Right lobe of liver (tissue), 5 donors: Measurements from ENCODE around the gene TK2. TPM values are rescaled to one million over a fixed set of nuclear protein-coding genes. Genes with fewer than 3 reads are reported as not detected.

ENCODE experiments used
- small RNA-seq, 2 experiments: library from RNA; depleted of rRNA; stranded (forward); fragments of <200 nt; gene quantifications; one replicate each; pipeline ENCODE3, GENCODE V24; 2016
- total RNA-seq, 6 experiments: library from RNA; depleted of rRNA in 2 of 6; stranded (reverse); fragments of >200 nt in 2 of 6; fragmentation: NEBNext Ultra II Directional in 3 of 6; extraction: Animal tissue kit (Norgen Biotek cat#: 25700) in 3 of 6; gene quantifications; one replicate each; pipeline versions ENCODE4 v1.1.0 to v1.2.4, GENCODE V29; 2016 to 2023
- donor health status: DM: no; HTN: no; CAD: no.
- donor health status: DM: no; HTN: no; CAD: no.
- donor health status: DM: no; HTN: yes; CAD: no.
- donor health status: DM: no; HTN: yes; CAD: no.

Gene TK2
- total RNA-seq, 6 experiments from 2014 or later = 25.8 to 41.7 (median 33.6) TPM

Small RNAs within 50 kb of the gene (small RNA-seq; reads per million reads assigned to genes)
- 0 reads per million in 2 experiments for gene CKLF-CMTM1

Other genes with a start within 250 kb of the TK2 start
- gene CDH5, start 183.4 kb downstream of the TK2 start, total RNA-seq = 10 to 100 TPM in 5 of 6 experiments, 1 to 10 TPM in 1; 9.0 to 25.7 (median 15.4) TPM
- gene BEAN1, start 122.8 kb downstream of the TK2 start, total RNA-seq = under 1 TPM in 3 of 6 experiments, not detected in 3; 0.09 to 0.26 (median 0.10) TPM
- gene CKLF, start 2.5 kb upstream of the TK2 start, total RNA-seq = 10 to 100 TPM in 4 of 6 experiments, 1 to 10 TPM in 2; 8.4 to 30.5 (median 14.0) TPM
- 1 to 10 TPM in 2 of 6 experiments, under 1 TPM in 3, not detected in 1; 0.69 to 1.6 (median 0.90) TPM for gene CMTM1, start 16.3 kb upstream of the TK2 start, total RNA-seq
- under 1 TPM in 3 of 6 experiments, not detected in 3; 0.44 to 0.83 (median 0.55) TPM for gene CMTM2, start 29.3 kb upstream of the TK2 start, total RNA-seq
- 1 to 10 TPM; 1.6 to 9.6 (median 5.4) TPM for gene CMTM3, start 54.6 kb upstream of the TK2 start, total RNA-seq
- gene CMTM4, start 146.6 kb upstream of the TK2 start, total RNA-seq = 10 to 100 TPM in 2 of 6 experiments, 1 to 10 TPM in 4; 5.1 to 14.8 (median 8.0) TPM
- 10 to 100 TPM; 30.5 to 44.1 (median 37.9) TPM for gene DYNC1LI2, start 201.5 kb upstream of the TK2 start, total RNA-seq